Activated CD8-positive, alpha-beta memory T cell treated with anti-CD3 and anti-CD28 coated beads, Interleukin-2, amount 10 ng/mL, durations not matched to agents 7 days and 5 days (primary cell): ENCODE data around the gene BRAP. TPM values are rescaled to one million over a fixed set of nuclear protein-coding genes. Genes with fewer than 3 reads are reported as not detected.
"Not testable (repeated sequence)": the region's sequence is repeated elsewhere in the genome, so short reads cannot be mapped to it uniquely, and the experiment has no call there.

Experiments
- ATAC-seq: fragments of 150-1000 bp; cut with Tn5 transposase; one replicate; pipeline ENCODE4 v1.10.0; 2021; ENCODE audit warnings: moderate library complexity
- CTCF ChIA-PET: fragments of 350-600 bp; sonication (Branson Sonifier 250); formaldehyde crosslinking; loops from one replicate; lab custom pipeline; 2021; ENCODE audit warnings: antibody characterized with exemption; lab: Charles Lee
- DNase-seq: peaks from one replicate; pipeline ENCODE4 v3.0.0-alpha.2; 2020
- H3K27ac Mint-ChIP-seq: one replicate; pipeline ENCODE4 v1.8.0; 2021; ENCODE audit warnings: mild to moderate bottlenecking, mixed read lengths
- H3K27me3 Mint-ChIP-seq: one replicate; pipeline ENCODE4 v1.8.0; 2021; ENCODE audit warnings: mixed read lengths
- H3K36me3 Mint-ChIP-seq: one replicate; pipeline ENCODE4 v1.8.0; 2021; ENCODE audit warnings: mild to moderate bottlenecking, mixed read lengths
- H3K4me1 Mint-ChIP-seq: one replicate; pipeline ENCODE4 v1.8.0; 2021; ENCODE audit warnings: mixed read lengths
- H3K4me3 Mint-ChIP-seq: one replicate; pipeline ENCODE4 v1.8.0; 2021; ENCODE audit warnings: mild to moderate bottlenecking, moderate library complexity, mixed read lengths
- H3K9me3 Mint-ChIP-seq: one replicate; pipeline ENCODE4 v1.8.0; 2022; ENCODE audit warnings: low read depth, mixed read lengths
- total RNA-seq, 2 experiments: library from RNA; stranded (reverse); gene quantifications; one replicate each; pipeline ENCODE4 v1.2.3, GENCODE V29; 2021

Gene BRAP
- total RNA-seq, 2 experiments from 2014 or later, result 20.3 to 22.3 TPM

GRCh38 chr12:111656016-111656415 lies 29.7 kb downstream of the BRAP start:
- H3K9me3 Mint-ChIP-seq, result no peaks in the 10 kb centered on the region
- DNase-seq (no peak), ATAC-seq (no peak)
- no peaks in the 10 kb centered on the region for H3K4me1 Mint-ChIP-seq
- CTCF ChIA-PET, result no interaction called here
- no peak overlapping the region for H3K27ac Mint-ChIP-seq
- no peak overlapping the region for H3K4me3 Mint-ChIP-seq
- H3K27me3 Mint-ChIP-seq, result no peaks in the 10 kb centered on the region
- peaks cover 24% of the 10 kb centered on the region for H3K36me3 Mint-ChIP-seq

DNA sequence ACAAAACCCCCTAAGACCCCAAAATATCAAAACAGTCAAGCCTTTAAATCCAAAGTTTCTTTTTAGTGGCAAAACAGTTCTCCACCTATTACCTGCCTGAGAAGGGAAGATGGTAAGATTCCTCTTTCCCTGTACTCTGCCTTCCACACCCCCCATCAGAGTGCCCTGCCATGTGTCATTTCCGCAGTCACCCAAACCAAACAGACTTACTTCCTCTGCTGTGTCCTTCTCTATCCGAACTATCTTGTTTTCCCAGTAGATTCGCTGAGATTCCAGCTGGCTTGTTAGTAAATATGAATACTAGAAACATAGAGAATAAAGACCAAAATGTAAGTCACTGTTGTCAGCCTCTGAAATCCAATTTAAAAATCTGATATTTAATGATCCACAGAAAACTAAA lies 30.4 kb downstream of the BRAP start:
- ATAC-seq (no peak), DNase-seq (no peak)
- Mint-ChIP-seq H3K27me3 (no peaks in the 10 kb centered on the region), H3K4me1 (no peaks in the 10 kb centered on the region), H3K27ac (no peak overlapping the region), H3K9me3 (no peaks in the 10 kb centered on the region), H3K36me3 (peaks cover 23% of the 10 kb centered on the region), H3K4me3 (no peak overlapping the region)
- CTCF ChIA-PET, result interaction anchor here (0.5 to 0.7 kb wide), 4 partner anchors 18 to 1526 kb away, joined by 3 to 4 read pairs (median 4); no protein-coding TSS in a partner anchor

DNA sequence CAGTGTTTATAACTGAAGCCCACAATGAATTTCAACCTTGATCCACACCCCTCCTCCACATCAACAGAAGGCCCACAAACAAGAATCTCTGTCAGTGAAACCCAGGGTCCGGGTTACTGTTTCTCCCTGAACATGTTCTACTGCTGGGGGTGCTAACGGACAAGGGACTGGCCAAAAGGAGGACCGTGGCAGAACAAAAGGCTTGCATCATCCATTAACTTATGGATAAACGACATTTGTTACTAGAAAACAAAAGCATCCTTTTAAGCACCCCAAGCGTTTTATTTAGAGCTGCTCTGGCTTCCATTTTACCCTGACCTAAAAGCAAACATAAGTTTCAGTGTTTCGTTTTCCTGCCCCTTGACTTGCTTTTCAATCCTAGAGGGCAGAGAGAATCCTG lies 32.2 kb downstream of the BRAP start:
- H3K27me3 Mint-ChIP-seq, result no peaks in the 10 kb centered on the region
- no peak overlapping the region for H3K4me3 Mint-ChIP-seq
- H3K36me3 Mint-ChIP-seq, result peaks cover 32% of the 10 kb centered on the region
- no peaks in the 10 kb centered on the region for H3K4me1 Mint-ChIP-seq
- H3K9me3 Mint-ChIP-seq, result no peaks in the 10 kb centered on the region
- no peak for DNase-seq
- no peak overlapping the region for H3K27ac Mint-ChIP-seq
- CTCF ChIA-PET, result no interaction called here
- ATAC-seq, result no peak

DNA sequence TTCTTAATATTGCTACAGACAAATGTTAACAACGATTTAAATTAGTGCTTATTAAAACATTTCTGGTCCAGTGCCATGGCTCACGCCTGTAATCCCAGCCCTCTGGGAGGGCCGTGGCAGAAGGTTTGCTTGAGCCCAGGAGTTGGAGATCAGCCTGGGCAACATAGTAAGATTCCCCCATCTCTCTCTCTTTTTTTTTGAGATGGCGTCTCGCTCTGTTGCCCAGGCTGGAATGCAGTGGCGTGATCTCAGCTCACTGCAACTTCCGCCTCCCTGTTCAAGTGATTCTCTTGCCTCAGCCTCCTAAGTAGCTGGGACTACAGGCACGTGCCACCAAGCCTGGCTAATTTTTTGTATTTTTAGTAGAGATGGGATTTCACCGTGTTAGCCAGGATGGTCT lies 33.2 kb downstream of the BRAP start:
- H3K27ac Mint-ChIP-seq, ATAC-seq, DNase-seq, H3K4me3 Mint-ChIP-seq, H3K4me1 Mint-ChIP-seq, CTCF ChIA-PET, H3K27me3 Mint-ChIP-seq, H3K9me3 Mint-ChIP-seq: not testable (repeated sequence)
- H3K36me3 Mint-ChIP-seq, result peaks cover 30% of the 10 kb centered on the region

- Mint-ChIP-seq H3K9me3 (no peaks in the 10 kb centered on the region), H3K36me3 (peaks cover 28% of the 10 kb centered on the region), H3K27me3 (no peaks in the 10 kb centered on the region), H3K4me1 (no peaks in the 10 kb centered on the region), H3K4me3 (no peak overlapping the region), H3K27ac (no peak overlapping the region)
- CTCF ChIA-PET, result no interaction called here
- ATAC-seq (no peak), DNase-seq (no peak)
These were observed 34.8 kb downstream of the BRAP start for GRCh38 chr12:111650912-111651311.

- Mint-ChIP-seq H3K9me3 (no peaks in the 10 kb centered on the region), H3K27me3 (no peaks in the 10 kb centered on the region), H3K27ac (no peak overlapping the region), H3K4me1 (no peaks in the 10 kb centered on the region), H3K4me3 (no peak overlapping the region), H3K36me3 (peaks cover 30% of the 10 kb centered on the region)
- CTCF ChIA-PET, result no interaction called here
- ATAC-seq (no peak), DNase-seq (no peak)
These were observed 40.3 kb downstream of the BRAP start for GRCh38 chr12:111645433-111645832.

DNA sequence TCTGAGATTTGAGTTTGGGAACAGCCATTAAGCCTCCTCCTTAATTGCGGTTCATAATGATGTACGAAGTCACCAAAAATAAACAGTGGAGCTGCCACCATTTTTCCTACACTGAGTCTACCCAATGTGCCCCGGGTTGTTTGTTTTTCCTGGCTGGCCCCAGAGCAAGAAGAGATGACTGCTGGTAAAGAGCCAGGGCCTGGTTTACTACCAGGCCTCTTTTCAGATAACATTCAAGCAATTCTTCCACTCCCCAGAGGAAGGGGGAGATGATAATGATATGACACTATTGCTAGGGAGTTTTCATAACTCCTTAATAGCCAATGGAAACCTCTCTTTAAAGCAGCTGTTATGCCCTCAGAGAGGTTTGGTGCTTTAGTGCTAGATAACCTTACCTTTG lies 42.3 kb downstream of the BRAP start:
- Mint-ChIP-seq H3K4me1 (no peaks in the 10 kb centered on the region), H3K9me3 (no peaks in the 10 kb centered on the region), H3K27me3 (no peaks in the 10 kb centered on the region), H3K27ac (no peak overlapping the region), H3K36me3 (peaks cover 20% of the 10 kb centered on the region), H3K4me3 (no peak overlapping the region)
- CTCF ChIA-PET, result interaction anchor here (1.4 kb wide), 1 partner anchor 9 kb away, joined by 3 read pairs; no protein-coding TSS in a partner anchor
- ATAC-seq (no peak), DNase-seq (no peak)

DNA sequence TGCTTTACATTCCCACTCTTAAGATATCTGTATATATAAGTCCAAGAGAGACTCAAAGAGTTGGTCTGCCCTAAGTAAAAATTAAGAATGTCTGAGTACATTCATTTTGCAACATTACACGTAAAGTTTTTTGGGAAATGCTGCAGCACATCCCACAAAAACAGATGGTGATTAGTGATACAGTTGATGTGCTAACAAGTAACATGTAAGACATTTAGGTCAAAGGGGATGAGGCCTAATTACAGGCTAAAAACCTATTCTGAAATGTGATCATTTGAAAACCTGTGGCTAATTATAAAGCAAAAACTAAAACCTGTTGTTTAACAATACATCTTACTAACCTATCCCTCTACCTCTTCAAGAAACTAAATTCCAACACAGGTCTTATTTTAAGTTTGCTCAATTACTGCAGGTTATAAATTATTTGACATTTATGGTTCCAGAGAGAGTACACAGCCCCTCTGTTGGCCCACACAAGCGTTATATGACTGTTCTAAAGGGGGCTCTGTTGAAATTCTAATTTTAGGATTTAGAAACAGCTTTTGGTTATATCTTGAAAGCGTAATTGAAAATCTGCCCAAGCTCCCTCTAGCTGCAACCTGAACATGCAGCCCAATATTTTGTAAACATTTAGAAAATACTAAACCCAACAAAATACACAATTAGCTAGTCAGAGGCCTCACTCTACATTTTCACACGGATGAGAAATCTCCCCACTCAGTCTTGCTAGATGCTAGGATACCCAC lies 42.9 kb downstream of the BRAP start:
- no peaks in the 10 kb centered on the region for H3K9me3 Mint-ChIP-seq
- no peak for DNase-seq
- CTCF ChIA-PET, result interaction anchor here (1.4 kb wide), 1 partner anchor 9 kb away, joined by 3 read pairs; no protein-coding TSS in a partner anchor
- no peaks in the 10 kb centered on the region for H3K4me1 Mint-ChIP-seq
- peaks cover 20% of the 10 kb centered on the region for H3K36me3 Mint-ChIP-seq
- no peak overlapping the region for H3K27ac Mint-ChIP-seq
- no peaks in the 10 kb centered on the region for H3K27me3 Mint-ChIP-seq
- ATAC-seq, result no peak
- no peak overlapping the region for H3K4me3 Mint-ChIP-seq

- H3K27ac Mint-ChIP-seq, result no peak overlapping the region
These were observed 45.2 kb downstream of the BRAP start for GRCh38 chr12:111640506-111640905.

DNA sequence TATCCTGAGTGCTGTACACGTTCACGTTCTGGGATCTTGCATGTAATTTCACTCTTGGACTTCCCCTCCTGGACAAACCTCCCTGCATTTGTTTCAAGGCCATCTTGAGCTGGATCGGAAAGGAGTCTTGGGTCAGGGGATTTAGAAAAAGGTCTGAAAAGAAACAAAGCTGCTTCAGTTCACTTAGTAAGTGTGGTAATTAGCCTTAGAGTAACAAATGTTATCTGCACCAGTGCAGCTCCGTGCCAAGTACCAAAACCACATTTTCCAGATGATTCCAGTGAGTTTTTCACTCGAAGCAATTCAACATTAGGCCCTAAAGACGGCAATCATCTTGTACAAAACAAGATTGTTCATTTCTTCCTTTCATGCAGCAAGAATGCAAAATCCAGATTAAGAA lies 47.2 kb downstream of the BRAP start:
- peaks cover 5% of the 10 kb centered on the region for H3K36me3 Mint-ChIP-seq
- no peaks in the 10 kb centered on the region for H3K9me3 Mint-ChIP-seq

More at GRCh38 chr12:111640506-111640905, 45.2 kb downstream of the BRAP start:
- Mint-ChIP-seq H3K9me3 (no peaks in the 10 kb centered on the region), H3K27me3 (no peaks in the 10 kb centered on the region), H3K4me1 (no peaks in the 10 kb centered on the region), H3K36me3 (peaks cover 14% of the 10 kb centered on the region), H3K4me3 (no peak overlapping the region)
- no peak for ATAC-seq
- DNase-seq, result no peak
- CTCF ChIA-PET, result interaction anchor here (1.2 kb wide), 1 partner anchor 244 kb away, joined by 4 read pairs; no protein-coding TSS in a partner anchor

GRCh38 chr12:111636209-111636945 lies 49.4 kb downstream of the BRAP start:
- no peak overlapping the region for H3K4me3 Mint-ChIP-seq
- no peak overlapping the region for H3K27ac Mint-ChIP-seq
- H3K27me3 Mint-ChIP-seq, result no peaks in the 10 kb centered on the region
- no peaks in the 10 kb centered on the region for H3K9me3 Mint-ChIP-seq
- CTCF ChIA-PET, result no interaction called here
- no peaks in the 10 kb centered on the region for H3K4me1 Mint-ChIP-seq
- DNase-seq, result no peak
- no peak for ATAC-seq
- H3K36me3 Mint-ChIP-seq, result no peaks in the 10 kb centered on the region

More for the DNA sequence above, 47.2 kb downstream of the BRAP start:
- no peaks in the 10 kb centered on the region for H3K27me3 Mint-ChIP-seq
- H3K4me1 Mint-ChIP-seq, result no peaks in the 10 kb centered on the region
- no peak for ATAC-seq
- no peak overlapping the region for H3K4me3 Mint-ChIP-seq
- DNase-seq, result no peak
- no peak overlapping the region for H3K27ac Mint-ChIP-seq
- CTCF ChIA-PET, result no interaction called here

GRCh38 chr12:111635524-111635923 lies 50.2 kb downstream of the BRAP start:
- Mint-ChIP-seq H3K4me1 (no peaks in the 10 kb centered on the region), H3K4me3 (no peak overlapping the region), H3K27ac (no peak overlapping the region), H3K9me3 (no peaks in the 10 kb centered on the region), H3K36me3 (no peaks in the 10 kb centered on the region), H3K27me3 (no peaks in the 10 kb centered on the region)
- CTCF ChIA-PET, result no interaction called here
- ATAC-seq (no peak), DNase-seq (no peak)

DNA sequence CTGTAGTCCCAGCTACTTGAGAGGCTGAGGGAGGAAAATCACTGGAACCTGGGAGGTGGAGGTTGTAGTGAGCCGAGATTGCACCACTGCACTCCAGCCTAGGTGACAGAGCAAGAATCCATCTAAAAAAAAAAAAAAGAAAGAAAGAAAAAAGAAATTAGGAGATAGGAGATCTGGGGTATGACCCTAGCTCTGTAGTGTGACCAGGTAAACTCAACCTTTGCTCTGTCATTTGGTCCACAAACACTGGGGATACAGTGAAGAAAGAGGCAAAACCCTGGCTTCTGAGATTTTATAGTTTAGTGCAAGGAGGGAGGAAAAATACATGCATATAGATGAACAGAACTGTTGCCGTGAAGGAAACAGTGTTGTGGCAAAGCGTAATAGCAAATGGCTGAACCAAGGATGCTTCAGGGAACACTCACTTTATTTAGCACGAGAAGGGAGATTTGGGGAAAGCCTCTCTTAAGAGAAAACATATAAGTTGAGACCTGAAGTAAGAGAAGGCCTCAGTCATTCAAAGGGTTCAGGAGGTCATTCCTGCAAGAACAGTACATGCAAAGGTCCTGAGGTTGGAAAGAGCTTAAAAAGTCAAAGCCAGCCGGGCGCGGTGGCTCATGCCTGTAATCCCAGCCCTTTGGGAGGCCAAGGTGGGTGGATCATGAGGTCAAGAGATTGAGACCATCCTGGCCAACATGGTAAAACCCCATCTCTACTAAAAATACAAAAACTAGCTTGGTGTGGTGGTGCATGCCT lies 57.1 kb downstream of the BRAP start:
- H3K9me3 Mint-ChIP-seq, result no peaks in the 10 kb centered on the region
- ATAC-seq (no peak), DNase-seq (no peak)
- no peak overlapping the region for H3K27ac Mint-ChIP-seq
- no peaks in the 10 kb centered on the region for H3K4me1 Mint-ChIP-seq
- H3K4me3 Mint-ChIP-seq, result no peak overlapping the region
- CTCF ChIA-PET, result no interaction called here
- no peaks in the 10 kb centered on the region for H3K27me3 Mint-ChIP-seq
- H3K36me3 Mint-ChIP-seq, result no peaks in the 10 kb centered on the region
